HG03460 (cell line): Measurements from ENCODE around the gene HLA-DPA1.
A peak's percentile ranks its signal among the peaks of the same experiment; 100 is the strongest.
"Not testable (repeated sequence)": the region's sequence is repeated elsewhere in the genome, so short reads cannot be mapped to it uniquely, and the experiment has no call there.

Source experiments
- ATAC-seq: cut with Tn5 transposase; IDR thresholded peaks from one replicate; pipeline ENCODE4 v1.9.1; 2021; ENCODE audit not compliant: unreplicated experiment

HLA-DPA1 gene

GRCh38 chr6:33065312-33065711 is 8.1 kb downstream of the HLA-DPA1 start:
- ATAC-seq = no peak

GRCh38 chr6:33064723-33065122 is 8.7 kb downstream of the HLA-DPA1 start:
- ATAC-seq = no peak

GRCh38 chr6:33063435-33063834 is 10.0 kb downstream of the HLA-DPA1 start:
- not testable (repeated sequence) for ATAC-seq

GRCh38 chr6:33061987-33062386 is 11.5 kb downstream of the HLA-DPA1 start:
- no peak for ATAC-seq

GRCh38 chr6:33057222-33058150 is 16.0 kb downstream of the HLA-DPA1 start:
- no peak for ATAC-seq

- no peak for ATAC-seq
Measured at GRCh38 chr6:33053230-33053629, 20.2 kb downstream of the HLA-DPA1 start.

GRCh38 chr6:33052627-33053026 is 20.8 kb downstream of the HLA-DPA1 start:
- ATAC-seq = no peak

GRCh38 chr6:33050014-33050810 is 23.2 kb downstream of the HLA-DPA1 start:
- no peak for ATAC-seq

- ATAC-seq = no peak
Measured at GRCh38 chr6:33049323-33050013, 24.0 kb downstream of the HLA-DPA1 start.

GRCh38 chr6:33040157-33040556 is 33.3 kb downstream of the HLA-DPA1 start:
- ATAC-seq = no peak

- no peak for ATAC-seq
Measured at GRCh38 chr6:33036535-33036934, 36.9 kb downstream of the HLA-DPA1 start.

- ATAC-seq = no peak
Measured at GRCh38 chr6:33034554-33034953, 38.9 kb downstream of the HLA-DPA1 start.

- ATAC-seq = no peak
Measured at GRCh38 chr6:33030245-33030644, 43.2 kb downstream of the HLA-DPA1 start.

- peak; percentile 80 for ATAC-seq
Measured at GRCh38 chr6:33029328-33030184, 43.9 kb downstream of the HLA-DPA1 start.

- ATAC-seq = no peak
Measured at GRCh38 chr6:33028220-33028849, 45.1 kb downstream of the HLA-DPA1 start.

GRCh38 chr6:33024521-33024920 is 48.9 kb downstream of the HLA-DPA1 start:
- ATAC-seq = no peak

- no peak for ATAC-seq
Measured at GRCh38 chr6:33023536-33023935, 49.9 kb downstream of the HLA-DPA1 start.

GRCh38 chr6:33021917-33022316 is 51.5 kb downstream of the HLA-DPA1 start:
- ATAC-seq = no peak

- peak; percentile 8 for ATAC-seq
Measured at GRCh38 chr6:33019372-33019771, 54.1 kb downstream of the HLA-DPA1 start.

GRCh38 chr6:33018904-33019303 is 54.5 kb downstream of the HLA-DPA1 start:
- peak; percentile 64 for ATAC-seq
